Measurements from ENCODE around the gene P4HB.

The P4HB gene

GRCh38 chr17:81863833-81864768 is 3.8 kb upstream of the P4HB start:
- no peak for TF ChIP-seq CTCF (IDR thresholded peaks at IDR 0.05; ENCODE audit: low read depth, low read length)
- DNase-seq (ENCODE audit: low read depth in 2 of 2) = no peak
- H3K4me3 ChIP-seq (replicated peaks in 1 of 2; ENCODE audit: low read depth in 2 of 2, low read length in 2 of 2) = no peak overlapping the region

GRCh38 chr17:81863123-81863675 is 2.9 kb upstream of the P4HB start:
- peak in 1 of 2 donors; percentile 29 for DNase-seq (ENCODE audit: low read depth in 2 of 2)
- TF ChIP-seq CTCF (IDR thresholded peaks at IDR 0.05; ENCODE audit: low read depth, low read length) = no peak
- H3K4me3 ChIP-seq (replicated peaks in 1 of 2; ENCODE audit: low read depth in 2 of 2, low read length in 2 of 2) = no peak overlapping the region

GRCh38 chr17:81860756-81861568 is 627 bp upstream of the P4HB start:
- H3K4me3 ChIP-seq (replicated peaks in 1 of 2; ENCODE audit: low read depth in 2 of 2, low read length in 2 of 2) = peak overlapping the region; percentile 64 to 76
- peak; percentile 100 for DNase-seq (ENCODE audit: low read depth in 2 of 2)
- TF ChIP-seq CTCF (IDR thresholded peaks at IDR 0.05; ENCODE audit: low read depth, low read length) = no peak

GRCh38 chr17:81858967-81859905 is 1.1 kb downstream of the P4HB start:
- peak overlapping the region; percentile 92 to 95 for H3K4me3 ChIP-seq (replicated peaks in 1 of 2; ENCODE audit: low read depth in 2 of 2, low read length in 2 of 2)
- DNase-seq (ENCODE audit: low read depth in 2 of 2) = peak; percentile 24 to 36
- no peak for TF ChIP-seq CTCF (IDR thresholded peaks at IDR 0.05; ENCODE audit: low read depth, low read length)

GRCh38 chr17:81858170-81858966 is 2.0 kb downstream of the P4HB start:
- H3K4me3 ChIP-seq (replicated peaks in 1 of 2; ENCODE audit: low read depth in 2 of 2, low read length in 2 of 2) = peak overlapping the region; percentile 92 to 95
- no peak for DNase-seq (ENCODE audit: low read depth in 2 of 2)
- TF ChIP-seq CTCF (IDR thresholded peaks at IDR 0.05; ENCODE audit: low read depth, low read length) = no peak
